ENCODE measurements around the gene BTN2A1.

DNA sequence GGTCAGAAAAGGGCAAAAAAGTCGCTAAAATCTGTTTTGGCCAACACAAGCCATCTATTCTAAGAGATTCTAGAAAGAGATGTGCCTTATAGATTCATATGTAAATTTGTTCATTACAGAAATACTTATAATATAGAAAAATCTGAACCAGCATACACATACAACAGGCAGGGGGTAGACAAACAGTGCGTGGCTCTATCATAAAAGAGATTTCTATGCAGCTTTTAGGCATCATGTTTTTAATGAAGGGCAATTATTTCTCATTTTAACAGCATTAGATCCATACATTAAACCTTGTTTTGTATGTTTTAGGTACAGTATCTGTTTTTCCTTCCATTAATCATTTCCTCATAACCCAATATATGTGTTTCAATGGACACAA, 16.8 kb upstream of the BTN2A1 start:
- TF ChIP-seq, protein P1, sequence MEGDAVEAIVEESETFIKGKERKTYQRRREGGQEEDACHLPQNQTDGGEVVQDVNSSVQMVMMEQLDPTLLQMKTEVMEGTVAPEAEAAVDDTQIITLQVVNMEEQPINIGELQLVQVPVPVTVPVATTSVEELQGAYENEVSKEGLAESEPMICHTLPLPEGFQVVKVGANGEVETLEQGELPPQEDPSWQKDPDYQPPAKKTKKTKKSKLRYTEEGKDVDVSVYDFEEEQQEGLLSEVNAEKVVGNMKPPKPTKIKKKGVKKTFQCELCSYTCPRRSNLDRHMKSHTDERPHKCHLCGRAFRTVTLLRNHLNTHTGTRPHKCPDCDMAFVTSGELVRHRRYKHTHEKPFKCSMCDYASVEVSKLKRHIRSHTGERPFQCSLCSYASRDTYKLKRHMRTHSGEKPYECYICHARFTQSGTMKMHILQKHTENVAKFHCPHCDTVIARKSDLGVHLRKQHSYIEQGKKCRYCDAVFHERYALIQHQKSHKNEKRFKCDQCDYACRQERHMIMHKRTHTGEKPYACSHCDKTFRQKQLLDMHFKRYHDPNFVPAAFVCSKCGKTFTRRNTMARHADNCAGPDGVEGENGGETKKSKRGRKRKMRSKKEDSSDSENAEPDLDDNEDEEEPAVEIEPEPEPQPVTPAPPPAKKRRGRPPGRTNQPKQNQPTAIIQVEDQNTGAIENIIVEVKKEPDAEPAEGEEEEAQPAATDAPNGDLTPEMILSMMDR (conservative IDR thresholded peaks at IDR 0.05; ENCODE audit: low read depth, low read length) = no peak
- TF ChIP-seq EZH2 (IDR thresholded peaks at IDR 0.05; ENCODE audit: low read length, unreplicated experiment) (no peak), EZH2phosphoT487 (IDR thresholded peaks at IDR 0.05; ENCODE audit: borderline replicate concordance, low read length) (no peak)
